Colonic mucosa (tissue), 4 donors: Measurements from ENCODE around the gene CCDC178. TPM values are rescaled to one million over a fixed set of nuclear protein-coding genes. Genes with fewer than 3 reads are reported as not detected.

Experiments
- DNase-seq: peaks from one replicate; pipeline ENCODE4 v3.0.0-alpha.2; 2020
- H3K27ac ChIP-seq: fragments of 200-600 bp; one replicate; pipeline ENCODE4 v1.8.0; 2021
- H3K27me3 ChIP-seq: fragments of 200-600 bp; one replicate; pipeline ENCODE4 v1.8.0; 2021
- H3K36me3 ChIP-seq: fragments of 200-600 bp; one replicate; pipeline ENCODE4 v1.8.0; 2021
- H3K4me1 ChIP-seq: fragments of 200-600 bp; one replicate; pipeline ENCODE4 v1.8.0; 2021; ENCODE audit warnings: mild to moderate bottlenecking
- H3K4me3 ChIP-seq: fragments of 200-600 bp; one replicate; pipeline ENCODE4 v1.8.0; 2021
- H3K9ac ChIP-seq, 2 donors: one replicate each; pipeline ENCODE4 v1.7.0; 2013; ENCODE audit warnings: control low read depth in 2 of 2, low read depth in 2 of 2, low read length in 2 of 2
- H3K9me3 ChIP-seq: fragments of 200-600 bp; one replicate; pipeline ENCODE4 v1.8.0; 2021
- CTCF ChIP-seq: fragments of 200-600 bp; IDR thresholded peaks from one replicate; pipeline ENCODE4 v1.8.0; 2022; ENCODE audit warnings: antibody characterized with exemption, mild to moderate bottlenecking
- intact Hi-C: fragments of 100-400 bp; cut with DNase I; formaldehyde crosslinking; loops from one replicate; pipeline ENCODE4 v1.14.1; 2022
- total RNA-seq, 2 donors: library from RNA; stranded (reverse); fragmentation: NEBNext Ultra II Directional in 1 of 2; extraction: Animal tissue kit (Norgen Biotek cat#: 25700) in 1 of 2; gene quantifications; one replicate each; pipeline ENCODE4 v1.2.1, GENCODE V29; 2021
- donor health status: healthy.
- donor health status: DM: no; HTN: no; CAD: no.
- donor health status: DM: no; HTN: no; CAD: no.

The CCDC178 gene
- total RNA-seq, 2 donors from 2014 or later: not detected

- no peak overlapping the region for H3K9ac ChIP-seq
- H3K4me3 ChIP-seq: no peak overlapping the region
- DNase-seq: peak; percentile 25
- no peaks in the 10 kb centered on the region for H3K27me3 ChIP-seq
- intact Hi-C loops: no loop called here
- H3K27ac ChIP-seq: peak overlapping the region; percentile 46
- no peaks in the 10 kb centered on the region for H3K36me3 ChIP-seq
- TF ChIP-seq CTCF: no peak
- no peaks in the 10 kb centered on the region for H3K9me3 ChIP-seq
- no peaks in the 10 kb centered on the region for H3K4me1 ChIP-seq
Observed at GRCh38 chr18:33014060-33014796, 426.3 kb downstream of the CCDC178 start.

- H3K27ac ChIP-seq: no peak overlapping the region
Observed at GRCh38 chr18:33010149-33010548, 430.4 kb downstream of the CCDC178 start.

GRCh38 chr18:32998921-32999320 is 441.6 kb downstream of the CCDC178 start:
- Histone ChIP-seq H3K27ac (no peak overlapping the region), H3K4me1 (no peaks in the 10 kb centered on the region), H3K9ac (no peak overlapping the region), H3K4me3 (no peak overlapping the region), H3K9me3 (no peaks in the 10 kb centered on the region), H3K36me3 (no peaks in the 10 kb centered on the region), H3K27me3 (no peaks in the 10 kb centered on the region)
- TF ChIP-seq CTCF: no peak
- intact Hi-C loops: no loop called here
- DNase-seq: no peak

More at GRCh38 chr18:33010149-33010548, 430.4 kb downstream of the CCDC178 start:
- H3K9ac ChIP-seq: no peak overlapping the region
- no peak for TF ChIP-seq CTCF
- H3K36me3 ChIP-seq: no peaks in the 10 kb centered on the region
- intact Hi-C loops: no loop called here
- DNase-seq: no peak
- H3K4me3 ChIP-seq: no peak overlapping the region
- no peaks in the 10 kb centered on the region for H3K9me3 ChIP-seq
- H3K27me3 ChIP-seq: no peaks in the 10 kb centered on the region
- no peaks in the 10 kb centered on the region for H3K4me1 ChIP-seq

- Histone ChIP-seq H3K4me1 (no peaks in the 10 kb centered on the region), H3K9me3 (no peaks in the 10 kb centered on the region), H3K27ac (no peak overlapping the region), H3K36me3 (no peaks in the 10 kb centered on the region), H3K4me3 (no peak overlapping the region), H3K9ac (no peak overlapping the region), H3K27me3 (no peaks in the 10 kb centered on the region)
- no peak for TF ChIP-seq CTCF
- DNase-seq: no peak
- intact Hi-C loops: no loop called here
Observed at GRCh38 chr18:32998285-32998684, 442.2 kb downstream of the CCDC178 start.

GRCh38 chr18:32983721-32984120 is 456.8 kb downstream of the CCDC178 start:
- intact Hi-C loops: no loop called here
- Histone ChIP-seq H3K4me1 (no peaks in the 10 kb centered on the region), H3K9ac (no peak overlapping the region), H3K4me3 (no peak overlapping the region), H3K27ac (no peak overlapping the region), H3K27me3 (no peaks in the 10 kb centered on the region), H3K36me3 (no peaks in the 10 kb centered on the region), H3K9me3 (no peaks in the 10 kb centered on the region)
- no peak for TF ChIP-seq CTCF
- DNase-seq: no peak
